NK-92 (cell line): ENCODE measurements around the gene AVP.
"Not testable (repeated sequence)": the region's sequence is repeated elsewhere in the genome, so short reads cannot be mapped to it uniquely, and the experiment has no call there.

ENCODE experiments used
- DNase-seq: peaks from one replicate; lab custom pipeline; 2025; ENCODE audit not compliant: unreplicated experiment; lab: John Stamatoyannopoulos, UW

AVP gene

DNA sequence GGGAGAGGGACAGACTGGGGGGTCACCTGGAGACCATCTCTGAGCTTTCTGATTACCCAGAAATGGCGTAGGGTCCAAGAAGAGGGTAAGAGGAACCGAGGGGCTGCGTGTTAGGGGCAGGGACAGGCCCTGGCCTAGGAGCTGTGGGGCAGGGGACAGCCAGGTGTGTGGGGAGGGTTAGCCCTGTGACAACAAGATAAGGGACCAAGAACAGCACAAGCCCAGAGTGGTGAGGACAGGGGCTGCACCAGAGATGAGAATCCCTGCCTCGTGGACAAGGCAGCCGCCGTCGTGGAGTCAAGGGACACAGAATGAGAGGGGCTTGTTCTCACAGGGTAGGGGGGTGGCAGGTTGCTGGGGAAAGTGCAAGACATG is 449 bp upstream of the AVP start:
- DNase-seq = no peak

DNA sequence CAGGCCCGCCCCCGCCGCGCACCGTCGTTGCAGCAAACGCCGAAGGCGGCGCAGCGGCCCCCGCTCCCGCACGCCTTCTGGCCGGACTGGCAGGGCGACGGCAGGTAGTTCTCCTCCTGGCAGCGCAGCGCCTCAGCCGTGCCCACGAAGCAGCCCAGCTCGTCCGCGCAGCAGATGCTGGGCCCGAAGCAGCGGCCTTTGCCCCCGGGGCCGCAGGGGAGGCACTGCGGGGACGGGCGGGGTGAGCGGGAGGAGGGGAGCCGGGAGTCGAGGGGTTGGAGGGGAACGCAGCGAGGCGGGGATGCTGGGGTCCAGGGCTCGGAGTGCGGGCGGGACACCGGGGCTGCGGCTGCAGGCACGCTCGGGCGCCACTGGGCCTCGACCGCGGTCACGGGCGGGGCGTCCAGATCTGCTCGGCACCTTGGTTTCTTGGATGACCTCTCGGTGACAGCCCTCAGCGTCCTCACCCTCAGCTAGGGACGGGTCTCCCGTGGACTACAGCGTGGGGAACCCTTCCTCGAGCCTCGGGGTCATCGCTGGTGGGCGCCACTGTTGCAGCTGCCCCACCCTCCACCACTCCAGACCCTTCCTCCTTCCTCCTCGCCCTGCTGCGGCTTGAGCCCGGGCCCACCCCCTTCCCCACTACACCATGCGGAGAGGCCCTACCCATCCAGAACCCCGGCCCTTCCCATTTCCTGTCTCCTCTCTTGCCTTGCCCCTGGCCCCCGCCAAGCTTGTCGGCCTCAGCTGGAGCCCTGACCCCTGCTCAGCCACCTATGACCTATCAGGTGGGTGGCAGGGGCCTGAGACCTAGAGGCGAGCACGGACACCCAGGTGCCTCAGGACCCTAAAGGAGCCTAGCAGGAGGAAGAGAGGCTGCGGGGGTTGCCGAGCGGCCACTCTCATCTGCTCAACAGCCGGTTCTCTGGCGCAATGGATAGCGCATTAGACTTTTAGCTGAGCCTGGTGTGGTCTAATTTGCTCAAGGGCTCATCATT is 1.3 kb downstream of the AVP start:
- no peak for DNase-seq

- DNase-seq = no peak
These were observed 2.1 kb downstream of the AVP start for GRCh38 chr20:3082306-3082951.

GRCh38 chr20:3081641-3082040 is 2.9 kb downstream of the AVP start:
- DNase-seq = no peak

GRCh38 chr20:3080939-3081388 is 3.6 kb downstream of the AVP start:
- DNase-seq = no peak

GRCh38 chr20:3077618-3078134 is 6.8 kb downstream of the AVP start:
- no peak for DNase-seq

GRCh38 chr20:3075315-3075714 is 9.2 kb downstream of the AVP start:
- DNase-seq = not testable (repeated sequence)

DNA sequence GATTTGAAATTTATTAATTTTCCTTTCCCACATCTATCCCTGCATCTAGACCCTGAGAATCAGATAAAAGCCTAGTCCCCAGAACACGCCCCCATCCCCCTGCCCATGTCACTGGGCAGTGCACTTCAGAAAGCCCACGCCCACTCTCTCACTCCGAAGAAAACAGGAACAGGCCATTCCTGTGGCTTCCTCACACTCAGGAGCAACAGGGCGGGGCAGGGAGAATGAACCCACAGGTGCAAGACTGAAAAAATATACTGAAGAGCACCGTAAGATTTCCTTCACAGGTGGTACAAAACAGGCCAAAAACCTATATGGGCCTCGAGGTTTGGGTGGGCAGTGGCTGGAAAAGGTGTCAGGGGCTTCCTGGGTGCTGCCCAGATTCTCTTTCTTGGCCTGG is 9.7 kb downstream of the AVP start:
- no peak for DNase-seq

DNA sequence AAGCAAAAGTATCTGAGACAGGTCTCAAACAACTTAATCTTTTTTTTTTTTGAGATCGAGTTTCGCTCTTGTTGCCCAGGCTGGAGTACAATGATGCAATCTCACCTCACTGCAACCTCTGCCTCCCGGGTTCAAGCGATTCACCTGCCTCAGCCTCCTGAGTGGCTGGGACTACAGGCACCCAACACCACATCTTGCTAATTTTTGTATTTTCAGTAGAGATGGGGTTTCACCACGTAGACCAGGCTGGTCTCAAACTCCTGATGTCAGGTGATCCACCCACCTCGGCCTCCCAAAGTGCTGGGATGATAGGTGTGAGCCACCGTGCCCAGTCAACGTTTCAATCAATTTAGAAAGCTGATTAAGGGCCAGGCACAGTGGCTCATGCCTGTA is 11.3 kb downstream of the AVP start:
- not testable (repeated sequence) for DNase-seq

GRCh38 chr20:3072530-3073250 is 11.8 kb downstream of the AVP start:
- no peak for DNase-seq

DNA sequence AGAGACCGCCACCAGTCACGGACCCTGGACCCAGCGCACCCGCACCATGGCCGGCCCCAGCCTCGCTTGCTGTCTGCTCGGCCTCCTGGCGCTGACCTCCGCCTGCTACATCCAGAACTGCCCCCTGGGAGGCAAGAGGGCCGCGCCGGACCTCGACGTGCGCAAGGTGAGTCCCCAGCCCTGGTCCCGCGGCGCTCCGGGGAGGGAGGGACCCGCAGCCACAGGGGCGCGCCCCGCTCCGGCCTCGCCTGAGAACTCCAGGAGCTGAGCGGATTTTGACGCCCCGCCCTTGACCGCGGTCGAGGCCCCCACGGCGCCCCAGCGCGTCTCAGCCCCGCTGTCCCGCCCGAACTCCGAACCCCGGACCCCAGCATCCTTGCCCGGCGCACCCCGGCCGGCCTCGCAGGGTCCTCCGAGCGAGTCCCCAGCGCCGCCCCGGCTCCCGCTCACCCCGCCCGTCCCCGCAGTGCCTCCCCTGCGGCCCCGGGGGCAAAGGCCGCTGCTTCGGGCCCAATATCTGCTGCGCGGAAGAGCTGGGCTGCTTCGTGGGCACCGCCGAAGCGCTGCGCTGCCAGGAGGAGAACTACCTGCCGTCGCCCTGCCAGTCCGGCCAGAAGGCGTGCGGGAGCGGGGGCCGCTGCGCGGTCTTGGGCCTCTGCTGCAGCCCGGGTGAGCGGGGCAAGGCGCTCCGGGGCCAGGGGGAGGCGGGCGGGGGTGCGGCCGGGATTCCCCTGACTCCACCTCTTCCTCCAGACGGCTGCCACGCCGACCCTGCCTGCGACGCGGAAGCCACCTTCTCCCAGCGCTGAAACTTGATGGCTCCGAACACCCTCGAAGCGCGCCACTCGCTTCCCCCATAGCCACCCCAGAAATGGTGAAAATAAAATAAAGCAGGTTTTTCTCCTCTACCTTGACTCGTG is 12.7 kb downstream of the AVP start, which contains the start of gene OXT:
Gene OXT (plus strand): TSS at position 11 of the 920 bp plus-strand sequence. CDS start 36 bp downstream, at position 47.
- DNase-seq = no peak

DNA sequence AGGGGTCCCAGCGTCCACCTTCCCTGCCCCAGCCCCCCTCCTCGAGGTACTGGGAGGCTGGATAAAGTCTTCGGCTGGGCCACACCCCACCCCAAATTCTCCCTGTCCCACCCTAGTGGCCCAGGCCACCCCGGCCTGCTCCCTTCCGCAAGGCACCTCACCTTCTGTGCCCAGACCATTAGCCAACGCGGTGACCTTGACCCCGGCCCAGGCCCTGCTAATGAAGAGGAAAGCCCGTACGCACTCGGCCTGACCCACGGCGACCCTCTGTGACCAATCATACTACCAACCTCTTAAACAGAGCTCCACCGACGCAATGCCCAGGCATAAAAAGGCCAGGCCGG is 13.3 kb downstream of the AVP start:
- DNase-seq = no peak

GRCh38 chr20:3070725-3071124 is 13.8 kb downstream of the AVP start:
- no peak for DNase-seq

GRCh38 chr20:3068986-3069900 is 15.3 kb downstream of the AVP start:
- DNase-seq = no peak

GRCh38 chr20:3068075-3068474 is 16.4 kb downstream of the AVP start:
- no peak for DNase-seq

GRCh38 chr20:3067139-3068014 is 17.1 kb downstream of the AVP start:
- no peak for DNase-seq

GRCh38 chr20:3064119-3064518 is 20.4 kb downstream of the AVP start:
- not testable (repeated sequence) for DNase-seq

DNA sequence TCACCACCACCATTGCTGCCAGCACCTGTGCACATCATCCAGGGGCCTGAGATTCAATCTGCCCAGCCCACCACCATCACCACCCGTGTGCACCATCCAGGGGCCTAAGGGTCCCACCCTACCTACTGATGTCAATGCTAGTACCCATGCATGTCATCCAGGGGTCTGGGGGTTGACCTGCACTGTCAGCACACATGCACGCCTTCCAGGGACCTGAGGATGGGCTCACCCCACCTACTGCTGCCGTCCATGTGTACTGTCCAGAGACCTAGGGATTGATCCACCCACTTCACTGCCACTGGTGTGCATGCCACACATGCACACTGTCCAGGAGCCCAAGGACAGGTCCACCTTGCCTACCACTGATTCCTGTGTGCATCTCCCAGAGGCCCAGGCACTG is 25.0 kb downstream of the AVP start:
- no peak for DNase-seq
